HG02759 (cell line): Measurements from ENCODE around the gene RPS6KB2.

Experiments used
- ATAC-seq: cut with Tn5 transposase; IDR thresholded peaks from one replicate; pipeline ENCODE4 v1.9.1; 2021; ENCODE audit warnings: mild to moderate bottlenecking, moderate library complexity; ENCODE audit not compliant: unreplicated experiment

Gene RPS6KB2

GRCh38 chr11:67441098-67441563, 12.8 kb downstream of the RPS6KB2 start:
- no peak for ATAC-seq

GRCh38 chr11:67441731-67442351, 13.5 kb downstream of the RPS6KB2 start:
- no peak for ATAC-seq

- no peak for ATAC-seq
Measured at GRCh38 chr11:67442504-67443404, 14.5 kb downstream of the RPS6KB2 start.

GRCh38 chr11:67445515-67445914, 17.2 kb downstream of the RPS6KB2 start:
- no peak for ATAC-seq

DNA sequence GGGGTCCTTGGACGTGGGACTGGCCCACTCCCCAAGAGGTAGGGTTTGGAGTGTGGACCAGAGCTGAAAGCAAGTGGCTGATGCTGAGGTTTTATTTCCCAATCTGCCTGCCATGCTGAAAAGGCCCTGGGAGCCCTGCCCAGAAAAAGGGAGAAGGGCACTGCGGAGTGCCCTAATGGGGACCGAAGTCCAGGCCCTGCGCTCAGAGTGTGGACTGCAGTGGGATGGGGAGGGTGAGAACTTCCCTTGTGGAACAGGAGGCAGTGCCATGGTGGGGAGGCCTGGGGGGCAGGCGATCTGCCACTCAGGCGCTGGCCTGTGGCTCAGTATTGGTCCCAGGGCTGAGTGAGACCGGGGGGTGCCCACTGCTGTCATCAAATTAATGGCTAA, 19.9 kb downstream of the RPS6KB2 start:
- ATAC-seq = no peak

DNA sequence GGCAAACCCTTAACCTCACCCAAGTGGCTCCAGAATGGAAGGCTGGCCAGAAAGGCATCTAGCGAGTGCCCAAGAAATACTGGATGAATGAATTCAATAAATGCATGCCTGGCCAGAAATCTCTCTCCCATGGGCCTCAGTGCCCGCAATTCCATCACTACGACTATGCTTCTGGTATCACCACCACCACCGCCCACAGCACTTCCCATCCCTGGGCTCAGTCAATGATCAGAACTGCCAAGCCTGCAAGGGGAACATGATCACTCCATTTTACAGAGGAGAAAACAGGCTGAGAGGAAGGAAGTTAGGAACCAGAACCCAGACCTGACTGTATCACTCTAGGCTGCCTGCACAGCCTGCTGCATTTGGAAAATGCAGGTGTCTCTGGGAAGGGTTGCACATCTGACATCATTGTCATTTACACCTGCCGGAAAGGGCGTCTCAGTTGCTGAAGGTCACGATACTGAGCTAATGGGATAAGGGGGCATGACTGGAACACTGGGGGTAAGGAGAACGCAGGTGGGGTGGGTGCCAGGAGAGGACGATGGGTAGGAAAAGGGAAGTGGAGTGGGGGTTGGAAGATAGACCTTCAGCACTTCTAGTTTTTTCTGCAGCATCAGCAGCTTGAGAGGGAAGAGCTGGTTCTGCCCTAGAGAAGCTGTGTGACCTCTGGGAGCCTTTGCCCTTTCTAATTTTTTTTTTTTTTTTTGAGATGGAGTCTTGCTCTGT, 21.0 kb downstream of the RPS6KB2 start:
- ATAC-seq = no peak

DNA sequence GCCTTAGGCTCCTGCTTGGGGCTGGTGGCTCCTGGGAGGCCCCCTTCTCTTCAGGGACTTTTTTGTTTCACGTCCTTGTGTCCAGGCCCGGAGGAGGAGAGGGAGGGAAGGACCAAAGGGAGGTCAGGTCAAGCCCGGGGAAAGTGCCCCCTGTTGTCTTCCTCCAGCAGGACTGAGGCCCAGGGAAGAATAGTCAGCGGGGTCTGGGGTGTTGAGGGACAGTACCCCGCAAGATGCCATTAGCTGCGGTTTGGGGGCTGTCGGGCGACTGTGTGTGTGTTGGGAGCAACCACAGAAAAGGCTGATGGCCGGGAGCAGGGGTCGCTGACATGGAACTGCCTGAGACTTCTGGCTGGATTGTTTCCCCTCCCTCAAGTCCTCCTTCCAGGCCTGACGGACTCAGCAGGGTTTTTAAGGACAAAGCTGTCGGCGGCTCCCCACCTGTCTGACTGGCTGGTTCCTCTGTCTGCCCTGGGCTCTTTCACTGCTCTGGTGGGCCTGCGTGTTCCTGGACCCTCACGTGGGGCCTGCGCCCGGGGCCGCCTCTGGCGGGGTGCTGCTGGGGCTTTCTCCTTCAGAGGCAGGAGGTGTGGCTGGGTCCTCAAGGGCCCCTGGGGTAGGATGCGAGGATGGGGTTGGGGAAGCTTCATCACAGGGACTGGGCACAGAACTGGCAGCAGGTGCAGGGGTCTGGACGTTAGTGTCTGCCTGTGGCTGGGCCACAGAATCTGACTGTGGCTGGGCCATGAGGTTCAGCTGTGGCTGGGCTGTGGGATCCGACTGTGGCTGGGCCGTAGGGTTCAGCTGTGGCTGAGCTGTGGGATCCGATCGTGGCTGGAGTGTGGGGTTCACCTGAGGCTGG, 22.7 kb downstream of the RPS6KB2 start:
- no peak for ATAC-seq

- no peak for ATAC-seq
Measured at GRCh38 chr11:67451658-67451976, 23.3 kb downstream of the RPS6KB2 start.

GRCh38 chr11:67452141-67452952, 24.1 kb downstream of the RPS6KB2 start, which contains the start of gene GPR152:
Gene GPR152, minus strand, starts transcription at chr11:67452729. Its CDS starts 5 bp downstream, at chr11:67452724.
- ATAC-seq = no peak

DNA sequence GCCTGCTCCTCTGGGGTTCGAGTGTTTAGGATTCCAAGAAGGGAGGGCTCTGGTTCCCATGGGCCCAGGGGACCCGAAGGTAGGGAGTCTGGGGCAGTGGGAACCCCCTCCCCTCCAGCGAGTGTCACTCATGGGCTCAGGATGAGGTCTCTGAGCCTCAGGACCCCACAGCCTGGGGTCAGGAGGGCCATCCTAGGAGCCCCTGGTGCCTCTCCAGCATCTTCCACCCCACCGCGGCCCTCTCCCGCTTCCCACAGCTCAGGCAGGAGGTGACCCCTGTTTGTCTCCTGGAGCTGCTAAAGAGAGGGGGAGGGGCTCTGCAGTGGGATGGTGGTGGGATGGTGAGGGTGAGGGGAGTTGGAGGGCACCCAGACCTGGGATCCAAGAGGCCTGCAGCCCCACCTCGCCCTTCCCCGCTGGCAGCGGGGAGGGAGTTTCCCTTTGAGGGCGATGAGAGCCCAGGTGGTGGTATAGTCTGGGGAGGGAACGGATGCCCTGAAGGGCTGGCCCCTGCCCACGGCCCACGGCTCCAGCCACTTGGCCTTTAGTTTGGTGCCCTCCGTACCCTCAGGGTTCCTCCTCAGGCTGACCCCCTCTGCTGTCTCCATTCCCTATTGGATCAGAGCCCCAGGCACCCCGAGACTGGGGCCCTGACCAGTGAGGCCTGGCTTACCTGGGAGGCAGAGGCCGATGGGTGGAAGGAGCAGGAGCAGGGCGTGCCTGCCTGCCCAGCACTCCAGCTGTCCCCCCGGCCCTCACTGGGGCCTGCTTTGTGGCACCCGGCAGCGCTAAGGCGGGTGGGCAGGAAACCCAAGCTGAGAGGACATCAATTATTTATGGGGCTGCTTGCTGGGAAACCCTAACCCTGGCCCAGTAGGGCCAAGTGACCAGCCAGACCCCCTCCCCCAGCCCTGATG, 25.8 kb downstream of the RPS6KB2 start:
- no peak for ATAC-seq

- no peak for ATAC-seq
Measured at GRCh38 chr11:67455054-67455453, 26.8 kb downstream of the RPS6KB2 start, which contains the start of gene CABP4. Gene CABP4, plus strand, starts transcription at chr11:67455354. Its CDS starts 70 bp downstream, at chr11:67455424.

DNA sequence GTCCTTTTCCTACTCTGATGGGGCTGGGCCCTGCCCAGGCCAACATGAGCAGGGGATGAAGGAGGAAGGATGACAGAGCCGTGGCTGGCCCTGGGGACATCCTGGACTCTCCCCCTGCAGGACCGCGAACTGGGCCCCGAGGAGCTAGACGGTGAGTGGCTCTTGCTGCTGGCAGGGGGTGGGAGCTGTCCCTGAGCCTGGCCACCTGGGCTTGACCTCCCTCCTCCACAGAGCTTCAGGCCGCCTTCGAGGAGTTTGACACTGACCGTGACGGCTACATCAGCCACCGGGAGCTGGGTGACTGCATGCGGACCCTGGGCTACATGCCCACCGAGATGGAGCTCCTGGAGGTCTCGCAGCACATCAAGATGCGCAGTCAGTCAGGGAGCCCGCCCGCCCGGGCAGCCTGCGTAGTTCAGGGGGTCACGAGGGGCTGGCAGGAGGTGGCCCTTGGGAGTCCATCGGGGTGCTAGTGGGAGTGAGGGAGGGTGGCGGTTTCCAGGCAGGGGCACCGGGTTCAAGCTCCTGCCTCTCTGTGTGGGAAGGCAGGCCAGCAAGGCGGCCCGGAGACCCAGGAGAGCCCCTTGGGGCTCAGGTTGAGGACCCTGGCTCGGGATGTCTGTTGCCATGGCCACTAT, 27.9 kb downstream of the RPS6KB2 start:
- no peak for ATAC-seq

GRCh38 chr11:67457453-67457852, 29.2 kb downstream of the RPS6KB2 start:
- ATAC-seq = no peak

DNA sequence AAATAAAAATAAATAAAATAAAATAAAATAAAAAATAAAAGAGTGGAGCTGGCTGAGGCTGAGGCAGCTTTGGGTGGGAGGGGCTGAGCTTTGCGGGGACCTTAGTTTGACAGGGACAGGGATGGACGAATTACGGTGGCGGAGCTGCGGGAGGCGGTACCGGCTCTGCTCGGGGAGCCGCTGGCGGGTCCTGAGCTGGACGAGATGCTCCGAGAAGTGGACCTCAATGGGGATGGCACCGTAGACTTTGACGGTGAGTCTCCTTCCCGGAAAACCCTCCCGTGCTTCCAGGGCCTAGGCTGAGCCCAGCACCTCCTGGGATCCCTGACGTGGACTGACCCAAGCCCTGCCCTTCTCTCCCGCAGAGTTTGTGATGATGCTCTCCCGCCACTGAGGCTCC, 30.0 kb downstream of the RPS6KB2 start:
- no peak for ATAC-seq

GRCh38 chr11:67463186-67463585, 34.9 kb downstream of the RPS6KB2 start:
- no peak for ATAC-seq

DNA sequence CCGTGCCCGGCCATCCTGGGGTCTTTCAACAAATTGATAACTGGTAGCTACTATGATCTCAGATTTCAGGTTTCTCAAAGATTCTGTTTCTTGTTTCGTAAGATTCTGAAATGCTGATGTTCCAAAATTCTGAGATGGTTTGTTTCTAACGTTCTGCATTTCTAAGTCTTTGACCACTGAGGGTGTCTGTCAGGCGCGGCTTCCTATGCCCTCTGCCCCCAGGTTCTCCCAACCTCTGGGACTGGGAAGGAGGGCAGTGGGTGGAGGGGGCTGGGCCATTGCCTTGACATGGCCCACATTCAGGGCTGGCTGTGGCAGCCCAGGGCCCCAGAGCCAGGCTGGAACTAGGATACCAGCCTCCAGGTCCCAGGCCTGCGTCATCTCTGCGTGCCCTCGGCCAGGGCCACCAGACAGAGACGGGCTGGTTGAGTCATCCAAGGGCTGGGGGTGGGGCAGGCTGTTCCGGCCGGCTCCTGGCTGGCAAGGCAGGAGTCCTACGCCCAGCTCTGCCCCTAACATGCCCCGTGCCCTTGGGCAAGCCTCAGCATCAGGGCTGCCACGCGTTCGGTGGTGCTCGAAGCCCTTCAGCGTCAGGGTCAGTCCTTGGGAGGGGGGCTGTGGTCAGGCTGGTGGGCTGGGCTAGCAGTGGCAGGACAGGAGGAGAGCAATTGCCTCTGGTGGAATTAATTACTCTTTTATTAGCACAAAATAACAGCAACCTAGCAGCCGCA, 35.6 kb downstream of the RPS6KB2 start:
- no peak for ATAC-seq

DNA sequence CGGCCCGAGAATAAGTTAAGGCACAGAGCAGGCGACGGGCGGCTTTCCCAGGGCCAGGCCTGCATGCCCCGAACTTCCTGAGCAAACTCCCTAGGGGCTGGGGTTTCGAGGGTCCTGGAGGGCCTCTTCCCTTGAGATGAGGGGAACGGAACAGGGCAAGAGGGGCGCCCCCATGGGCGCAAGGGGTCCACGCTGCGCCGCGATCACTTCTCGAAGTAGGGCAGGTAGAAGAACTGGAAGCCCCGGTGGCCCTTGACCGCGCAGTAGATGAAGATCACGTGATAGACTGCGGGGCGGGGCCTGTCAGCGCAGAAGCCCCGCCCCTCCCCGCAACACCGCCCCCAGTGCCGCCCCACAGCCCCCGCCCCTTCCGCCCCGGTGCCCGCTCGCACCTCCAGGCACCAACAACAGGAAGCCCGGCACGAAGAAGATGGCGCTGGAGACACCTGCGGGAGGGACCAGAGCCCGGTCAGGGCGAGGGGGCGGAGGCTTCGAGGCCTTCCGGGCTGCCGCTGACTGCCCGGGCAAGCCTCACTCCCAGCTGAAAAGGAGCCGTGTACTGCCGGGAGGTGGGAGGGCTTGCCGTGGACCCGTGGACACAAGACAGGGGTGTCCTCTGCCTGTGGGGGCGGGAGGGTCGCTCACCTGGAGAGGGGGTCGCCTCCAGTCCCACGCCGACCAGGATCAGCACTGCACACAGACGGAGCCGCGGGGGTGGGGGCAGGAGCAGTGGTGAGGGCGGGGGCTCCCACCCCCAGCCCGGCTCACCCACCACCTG, 36.3 kb downstream of the RPS6KB2 start:
- peak; percentile 52 for ATAC-seq
